HL-60 (cell line): ENCODE results near the gene DYRK2.

Experiments
- DNase-seq, 2 experiments: peaks; one replicate each; pipeline ENCODE4 v3.0.0-alpha.2; 2010 to 2020; ENCODE audit warnings: low read depth in 1 of 2, low spot score in 1 of 2
- H3K27ac ChIP-seq: fragments of 250-450 bp; sonication (Bioruptor Pico); replicated peaks from 2 replicates; pipeline ENCODE4 v1.5.1; 2020; ENCODE audit warnings: mild to moderate bottlenecking, moderate library complexity
- H3K27me3 ChIP-seq: fragments of 250-450 bp; sonication (Bioruptor Pico); 2 replicates; pipeline ENCODE4 v1.5.1; 2021; ENCODE audit warnings: mild to moderate bottlenecking, moderate library complexity; ENCODE audit not compliant: insufficient read depth, poor library complexity, severe bottlenecking
- H3K4me3 ChIP-seq: replicated peaks from 2 replicates; pipeline ENCODE4 v1.5.1; 2011; ENCODE audit warnings: mild to moderate bottlenecking, control low read depth, low read length; ENCODE audit not compliant: insufficient read depth
- CTCF ChIP-seq: IDR thresholded peaks from one replicate; pipeline ENCODE4 v1.5.1; 2011; ENCODE audit warnings: low read length, control low read depth, inconsistent platforms; ENCODE audit not compliant: insufficient read depth
- GABPA ChIP-seq: IDR thresholded peaks from 2 replicates; pipeline ENCODE4 v1.6.1; 2012; ENCODE audit warnings: low read depth
- POLR2AphosphoS5 ChIP-seq: IDR thresholded peaks from 2 replicates; pipeline ENCODE4 v1.6.1; 2012; ENCODE audit warnings: low read depth
- REST ChIP-seq: IDR thresholded peaks from 2 replicates; pipeline ENCODE4 v1.6.1; 2012; ENCODE audit warnings: low read depth; ENCODE audit not compliant: insufficient replicate concordance
- SPI1 ChIP-seq: IDR thresholded peaks from 2 replicates; pipeline ENCODE4 v1.6.1; 2012; ENCODE audit warnings: low read depth, mild to moderate bottlenecking, borderline replicate concordance

Gene DYRK2

GRCh38 chr12:67676624-67677023 lies 28.1 kb downstream of the DYRK2 start:
- H3K27me3 ChIP-seq, result no peaks in the 10 kb centered on the region
- H3K4me3 ChIP-seq, result no peak overlapping the region
- no peak overlapping the region for H3K27ac ChIP-seq
- TF ChIP-seq REST, result no peak
- no peak for TF ChIP-seq GABPA
- no peak for TF ChIP-seq CTCF
- no peak for TF ChIP-seq SPI1
- no peak for TF ChIP-seq POLR2AphosphoS5
- DNase-seq, result no peak

GRCh38 chr12:67677166-67677565 lies 28.6 kb downstream of the DYRK2 start:
- DNase-seq, result no peak
- H3K27ac ChIP-seq, result no peak overlapping the region
- H3K27me3 ChIP-seq, result no peaks in the 10 kb centered on the region
- TF ChIP-seq REST (no peak), SPI1 (no peak), GABPA (no peak), CTCF (no peak), POLR2AphosphoS5 (no peak)
- no peak overlapping the region for H3K4me3 ChIP-seq

- TF ChIP-seq SPI1, result no peak
- no peak for TF ChIP-seq POLR2AphosphoS5
- TF ChIP-seq REST, result no peak
- no peak for TF ChIP-seq CTCF
- TF ChIP-seq GABPA, result no peak
- no peak for DNase-seq
- Histone ChIP-seq H3K4me3 (no peak overlapping the region), H3K27ac (no peak overlapping the region), H3K27me3 (no peaks in the 10 kb centered on the region)
These were observed 32.7 kb downstream of the DYRK2 start for GRCh38 chr12:67681105-67681778.
